ENCODE results near the gene TRMT61B.

Gene TRMT61B

GRCh38 chr2:28838971-28839370, 31.1 kb downstream of the TRMT61B start:
- no peak overlapping the region for H3K4me3 ChIP-seq (ENCODE audit: low read depth, low read length)
- no peak for DNase-seq (ENCODE audit: low read depth, low spot score)
- no peak for TF ChIP-seq CTCF (IDR thresholded peaks at IDR 0.05; ENCODE audit: low read depth, low read length)
- in situ Hi-C loops (cut with HindIII; ENCODE audit: low sequenced_read_pairs) = no loop called here

- in situ Hi-C loops (cut with HindIII; ENCODE audit: low sequenced_read_pairs) = no loop called here
- TF ChIP-seq CTCF (IDR thresholded peaks at IDR 0.05; ENCODE audit: low read depth, low read length) = no peak
- DNase-seq (ENCODE audit: low read depth, low spot score) = no peak
Measured at GRCh38 chr2:28835781-28836180, 34.3 kb downstream of the TRMT61B start.

DNA sequence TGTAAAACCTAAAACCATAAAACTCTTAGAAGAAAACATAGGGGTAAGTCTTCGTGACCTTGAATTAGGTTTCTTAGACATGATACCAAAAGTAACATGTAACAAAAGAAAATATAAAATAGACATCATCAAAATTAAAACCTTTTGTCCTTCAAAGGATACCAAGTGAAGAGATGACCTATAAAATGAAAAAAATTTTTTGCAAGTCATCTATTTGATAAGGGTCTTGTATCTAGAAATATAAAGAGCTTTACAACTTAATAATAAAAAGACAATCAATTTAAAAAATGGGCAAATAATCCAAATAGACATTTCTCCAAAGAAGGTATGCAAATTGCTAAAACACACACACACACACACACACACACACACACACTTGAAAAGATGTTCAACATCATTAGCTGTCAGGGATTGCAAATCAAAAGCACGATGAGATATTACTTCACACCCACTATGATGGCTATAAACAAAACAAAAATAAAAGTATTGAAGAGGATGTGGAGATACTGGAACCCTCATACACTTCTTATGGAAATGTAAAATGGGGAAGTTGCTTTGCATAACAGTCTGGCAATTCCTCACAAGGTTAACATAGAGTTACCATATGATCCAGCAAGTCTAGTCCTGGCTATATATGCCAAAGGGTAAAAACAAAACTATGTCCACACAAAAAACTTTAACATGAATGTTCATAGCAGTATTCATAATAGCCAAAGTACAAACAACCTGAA, 36.2 kb downstream of the TRMT61B start:
- no peak overlapping the region for H3K4me3 ChIP-seq (ENCODE audit: low read depth, low read length)
- TF ChIP-seq CTCF (IDR thresholded peaks at IDR 0.05; ENCODE audit: low read depth, low read length) = no peak
- in situ Hi-C loops (cut with HindIII; ENCODE audit: low sequenced_read_pairs) = no loop called here
- DNase-seq (ENCODE audit: low read depth, low spot score) = no peak

More at GRCh38 chr2:28835781-28836180, 34.3 kb downstream of the TRMT61B start:
- no peak overlapping the region for H3K4me3 ChIP-seq (ENCODE audit: low read depth, low read length)

- DNase-seq (ENCODE audit: low read depth, low spot score) = no peak
- no peak overlapping the region for H3K4me3 ChIP-seq (ENCODE audit: low read depth, low read length)
- TF ChIP-seq CTCF (IDR thresholded peaks at IDR 0.05; ENCODE audit: low read depth, low read length) = no peak
- in situ Hi-C loops (cut with HindIII; ENCODE audit: low sequenced_read_pairs) = no loop called here
Measured at GRCh38 chr2:28828382-28828781, 41.7 kb downstream of the TRMT61B start.

- no peak for DNase-seq (ENCODE audit: low read depth, low spot score)
- TF ChIP-seq CTCF (IDR thresholded peaks at IDR 0.05; ENCODE audit: low read depth, low read length) = no peak
- in situ Hi-C loops (cut with HindIII; ENCODE audit: low sequenced_read_pairs) = no loop called here
- H3K4me3 ChIP-seq (ENCODE audit: low read depth, low read length) = no peak overlapping the region
Measured at GRCh38 chr2:28824870-28825269, 45.2 kb downstream of the TRMT61B start.

DNA sequence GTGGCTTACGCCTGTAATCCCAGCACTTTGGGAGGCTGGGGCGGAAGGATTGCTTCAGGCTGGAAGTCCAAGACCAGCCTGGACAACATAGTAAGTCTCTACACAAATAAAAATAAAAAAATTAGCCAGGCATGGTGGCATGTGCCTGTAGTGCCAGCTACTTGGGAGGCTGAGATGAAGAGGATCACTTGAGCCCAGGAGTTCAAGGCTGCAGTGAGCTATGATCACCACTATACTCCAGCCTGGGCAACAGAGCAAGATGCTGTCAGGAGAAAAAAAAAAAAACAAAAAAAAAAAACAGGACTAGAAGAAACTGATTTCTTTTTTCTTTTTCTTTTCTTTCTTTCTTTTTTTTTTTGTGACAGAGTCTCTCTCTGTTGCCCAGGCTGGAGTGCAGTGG, 45.9 kb downstream of the TRMT61B start:
- no peak for DNase-seq (ENCODE audit: low read depth, low spot score)
- TF ChIP-seq CTCF (IDR thresholded peaks at IDR 0.05; ENCODE audit: low read depth, low read length) = no peak
- in situ Hi-C loops (cut with HindIII; ENCODE audit: low sequenced_read_pairs) = no loop called here
- H3K4me3 ChIP-seq (ENCODE audit: low read depth, low read length) = no peak overlapping the region
